PC-3 (cell line): ENCODE results near the gene CCDC183. TPM values are rescaled to one million over a fixed set of nuclear protein-coding genes. Genes with fewer than 3 reads are reported as not detected.
"Not testable (repeated sequence)": the region's sequence is repeated elsewhere in the genome, so short reads cannot be mapped to it uniquely, and the experiment has no call there.

Source experiments
- ATAC-seq: fragments of 200-7000 bp; cut with Tn5 transposase; 2 replicates; pipeline ENCODE4 v1.9.1; 2020; ENCODE audit warnings: mild to moderate bottlenecking, moderate library complexity
- BruUV-seq: library from RNA; stranded (reverse); fragments of 400-500 nt; replicated peaks from 2 replicates; lab custom pipeline; 2021; lab: Mats Ljungman, UMichigan
- CTCF ChIA-PET: fragments of 300-600 bp; sonication (Branson Sonifier 250); formaldehyde crosslinking; loops from one replicate; lab custom pipeline; 2022; ENCODE audit warnings: antibody characterized with exemption; lab: Charles Lee
- POLR2A ChIA-PET: fragments of 300-600 bp; sonication (Branson Sonifier 250); formaldehyde crosslinking; loops from one replicate; lab custom pipeline; 2022; ENCODE audit warnings: antibody characterized with exemption; ENCODE audit not compliant: unreplicated experiment; lab: Charles Lee
- DNase-seq: peaks from one replicate; pipeline ENCODE4 v3.0.0-alpha.2; 2015
- H2AFZ ChIP-seq: fragments of 300-600 bp; sonication (generic); 2 replicates; pipeline ENCODE4 v1.6.0; 2016; ENCODE audit warnings: antibody characterized with exemption, low read length
- H3F3A ChIP-seq: fragments of 300-600 bp; sonication (generic); one replicate; pipeline ENCODE4 v1.6.0; 2017; ENCODE audit warnings: antibody characterized with exemption, low read length, control low read depth, mild to moderate bottlenecking; ENCODE audit not compliant: unreplicated experiment
- H3K27ac ChIP-seq: fragments of 300-600 bp; sonication (generic); 2 replicates; pipeline ENCODE4 v1.5.1; 2016; ENCODE audit warnings: mild to moderate bottlenecking, low read length
- H3K27me3 ChIP-seq: fragments of 300-600 bp; sonication (generic); 2 replicates; pipeline ENCODE4 v1.6.1; 2016; ENCODE audit warnings: low read length, mixed read lengths
- H3K36me3 ChIP-seq: fragments of 300-600 bp; sonication (generic); 2 replicates; pipeline ENCODE4 v1.6.1; 2016; ENCODE audit warnings: low read depth, mixed run types, low read length, mixed read lengths
- H3K4me1 ChIP-seq: fragments of 300-600 bp; sonication (generic); 2 replicates; pipeline ENCODE4 v1.5.1; 2016; ENCODE audit warnings: low read length; ENCODE audit not compliant: insufficient read depth
- H3K4me2 ChIP-seq: fragments of 300-600 bp; sonication (generic); 2 replicates; pipeline ENCODE4 v1.6.0; 2016; ENCODE audit warnings: low read length
- H3K4me3 ChIP-seq: fragments of 300-600 bp; sonication (generic); 2 replicates; pipeline ENCODE4 v1.5.1; 2016; ENCODE audit warnings: mild to moderate bottlenecking, low read length, mixed read lengths
- H3K79me2 ChIP-seq: fragments of 300-600 bp; sonication (generic); 2 replicates; pipeline ENCODE4 v1.6.1; 2017; ENCODE audit warnings: low read length, mixed read lengths
- H3K9ac ChIP-seq: fragments of 300-600 bp; sonication (generic); 2 replicates; pipeline ENCODE4 v1.6.0; 2016; ENCODE audit warnings: mild to moderate bottlenecking, low read length
- H3K9me2 ChIP-seq: fragments of 300-600 bp; sonication (generic); replicated peaks from 2 replicates; pipeline ENCODE4 v1.6.1; 2016; ENCODE audit warnings: mixed run types, low read length, mixed read lengths
- H3K9me3 ChIP-seq: fragments of 300-600 bp; sonication (generic); 2 replicates; pipeline ENCODE4 v1.6.1; 2016; ENCODE audit warnings: low read length, mixed read lengths
- H4K20me1 ChIP-seq: fragments of 300-600 bp; sonication (generic); 2 replicates; pipeline ENCODE4 v1.6.1; 2016; ENCODE audit warnings: low read length, mixed read lengths
- CTCF ChIP-seq: fragments of 300-600 bp; sonication (generic); conservative IDR thresholded peaks from 2 replicates; pipeline ENCODE4 v1.5.1; 2017; ENCODE audit warnings: antibody characterized with exemption, low read depth, mild to moderate bottlenecking, low read length
- EZH2 ChIP-seq: fragments of 300-600 bp; sonication (generic); IDR thresholded peaks from one replicate; pipeline ENCODE4 v1.6.1; 2017; ENCODE audit warnings: antibody characterized with exemption, mild to moderate bottlenecking, low read length; ENCODE audit not compliant: unreplicated experiment
- EZH2phosphoT487 ChIP-seq: fragments of 300-600 bp; sonication (generic); IDR thresholded peaks from 2 replicates; pipeline ENCODE4 v1.6.1; 2018; ENCODE audit warnings: mild to moderate bottlenecking, antibody characterized with exemption, low read length, borderline replicate concordance
- intact Hi-C: fragments of 100-400 bp; cut with micrococcal nuclease; formaldehyde crosslinking; loops from 2 replicates; pipeline ENCODE4 v1.9.0; 2023
- total RNA-seq: library from RNA; depleted of rRNA; stranded (reverse); fragments of >200 nt; gene quantifications from 2 replicates; pipeline ENCODE4 v1.2.3, GENCODE V29; 2014

Gene CCDC183
- total RNA-seq, 1 experiment from 2014 or later: 0.87 TPM

GRCh38 chr9:136840877-136841645 lies 44.9 kb downstream of the CCDC183 start:
- Histone ChIP-seq H3K4me3 (no peak overlapping the region), H3K27ac (no peak overlapping the region), H3F3A (no peaks in the 10 kb centered on the region), H3K79me2 (no peaks in the 10 kb centered on the region), H2AFZ (no peak overlapping the region), H3K36me3 (no peaks in the 10 kb centered on the region), H3K27me3 (no peaks in the 10 kb centered on the region), H3K4me2 (no peak overlapping the region), H3K4me1 (peaks cover 10% of the 10 kb centered on the region; the same call in 1 of the 2 replicates), H3K9me3 (no peaks in the 10 kb centered on the region), H3K9me2 (no peaks in the 10 kb centered on the region), H3K9ac (no peak overlapping the region), H4K20me1 (no peaks in the 10 kb centered on the region)
- intact Hi-C loops: loop anchor here (10.0 kb wide), 1 partner anchor 154 kb away; the partner anchor contains the start of genes CLIC3 and PAXX
- TF ChIP-seq CTCF: no peak
- TF ChIP-seq EZH2: no peak
- TF ChIP-seq EZH2phosphoT487: no peak
- peak; percentile 21 for ATAC-seq
- ChIA-PET POLR2A (interaction anchor here (0.6 kb wide), 1 partner anchor 41 kb away, joined by 6 read pairs; no protein-coding TSS in a partner anchor), CTCF (no interaction called here)
- no peak for DNase-seq
- no TSS peak for BruUV-seq

GRCh38 chr9:136841646-136842379 lies 45.7 kb downstream of the CCDC183 start:
- CTCF ChIA-PET: interaction anchor here (1.0 to 1.6 kb wide), 3 partner anchors 41 to 71 kb away, joined by 3 read pairs; no protein-coding TSS in a partner anchor
- H3K4me3 ChIP-seq: peak overlapping the region; percentile 66; the same call in 1 of the 2 replicates
- H3K9me2 ChIP-seq, H2AFZ ChIP-seq, H3F3A ChIP-seq, H3K4me1 ChIP-seq, POLR2A ChIA-PET, H4K20me1 ChIP-seq, BruUV-seq, H3K9me3 ChIP-seq, DNase-seq, H3K27me3 ChIP-seq, H3K27ac ChIP-seq, H3K79me2 ChIP-seq, H3K9ac ChIP-seq, H3K36me3 ChIP-seq: not testable (repeated sequence)
- H3K4me2 ChIP-seq: peak overlapping the region; percentile 88; the same call in 1 of the 2 replicates
- ATAC-seq: 0 out of 2 replicates have a peak, but pooled peaks have one; percentile 1
- intact Hi-C loops: loop anchor here (10.0 kb wide), 1 partner anchor 153 kb away; the partner anchor contains the start of genes CLIC3 and PAXX

DNA sequence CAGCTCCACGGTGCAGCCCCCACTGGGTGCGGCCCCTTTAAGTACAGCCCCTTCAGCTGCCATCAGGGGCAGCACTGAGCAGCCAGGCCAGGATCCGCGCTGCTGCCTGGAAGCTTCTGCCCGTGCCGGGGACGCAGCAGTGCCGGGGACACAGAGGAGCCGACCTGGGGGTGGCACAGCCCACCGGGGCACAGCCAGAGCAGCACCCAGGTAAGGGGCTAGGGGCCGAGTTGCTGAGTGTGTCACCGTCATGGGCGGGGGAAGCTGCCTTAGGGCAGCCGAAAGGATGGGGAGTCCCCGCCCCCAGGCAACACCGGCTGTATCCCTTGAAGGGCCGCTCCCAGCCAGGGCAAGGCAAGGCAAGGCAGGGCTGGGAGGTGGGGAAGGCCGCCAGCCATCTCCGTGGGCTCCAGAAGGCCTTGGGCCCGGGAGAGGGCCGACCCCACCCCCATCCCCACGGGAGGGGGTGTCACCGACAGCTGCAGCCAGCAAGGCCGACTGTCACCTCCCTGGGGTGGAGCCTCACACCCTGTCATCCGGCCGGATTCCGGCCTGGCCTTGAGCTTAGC lies 46.3 kb downstream of the CCDC183 start, which contains the start of gene AJM1:
Gene AJM1, plus strand, starts transcription at position 99 of the 569 bp plus-strand sequence. CDS start 1,937 bp downstream, outside the sequence.
- POLR2A ChIA-PET, H3K27ac ChIP-seq: not testable (repeated sequence)
- peak; percentile 68 for ATAC-seq

More for the DNA sequence above, 46.3 kb downstream of the CCDC183 start, which contains the start of gene AJM1:
- not testable (repeated sequence) for H3K4me1 ChIP-seq, H3K9me3 ChIP-seq, H3K27me3 ChIP-seq, H3K9me2 ChIP-seq, H4K20me1 ChIP-seq, H3K36me3 ChIP-seq, H3K79me2 ChIP-seq, H3F3A ChIP-seq, BruUV-seq, H3K9ac ChIP-seq, H2AFZ ChIP-seq
- peak; percentile 66 for TF ChIP-seq CTCF
- CTCF ChIA-PET: interaction anchor here (1.0 to 1.6 kb wide), 3 partner anchors 42 to 72 kb away, joined by 3 read pairs; no protein-coding TSS in a partner anchor
- H3K4me2 ChIP-seq: peak within 1 kb of the TSS; percentile 88
- DNase-seq: peak; percentile 74
- H3K4me3 ChIP-seq: peak within 1 kb of the TSS; percentile 66
- intact Hi-C loops: loop anchor here (10.0 kb wide), 1 partner anchor 152 kb away; the partner anchor contains the start of genes CLIC3 and PAXX
